Measurements from ENCODE around the gene KRTAP5-4.
"Not testable (repeated sequence)": the region's sequence is repeated elsewhere in the genome, so short reads cannot be mapped to it uniquely, and the experiment has no call there.

Gene KRTAP5-4

GRCh38 chr11:1652771-1653540 is 31.0 kb upstream of the KRTAP5-4 start:
- peak; percentile 10 for DNase-seq

GRCh38 chr11:1652442-1652770 is 30.5 kb upstream of the KRTAP5-4 start:
- DNase-seq = no peak

GRCh38 chr11:1652026-1652425 is 30.1 kb upstream of the KRTAP5-4 start:
- no peak for DNase-seq

GRCh38 chr11:1651411-1651980 is 29.6 kb upstream of the KRTAP5-4 start:
- no peak for DNase-seq

- DNase-seq = no peak
These were observed 29.0 kb upstream of the KRTAP5-4 start for GRCh38 chr11:1650918-1651262.

- peak; percentile 44 for DNase-seq
These were observed 28.3 kb upstream of the KRTAP5-4 start for GRCh38 chr11:1650034-1650917.

GRCh38 chr11:1648653-1649420 is 26.9 kb upstream of the KRTAP5-4 start:
- DNase-seq = no peak

GRCh38 chr11:1647901-1648652 is 26.1 kb upstream of the KRTAP5-4 start:
- DNase-seq = no peak

- DNase-seq = not testable (repeated sequence)
These were observed 24.6 kb upstream of the KRTAP5-4 start for GRCh38 chr11:1646540-1646939.

GRCh38 chr11:1645357-1645821 is 23.5 kb upstream of the KRTAP5-4 start:
- DNase-seq = no peak

GRCh38 chr11:1644601-1645356 is 22.8 kb upstream of the KRTAP5-4 start:
- DNase-seq = no peak

- no peak for DNase-seq
These were observed 21.3 kb upstream of the KRTAP5-4 start for GRCh38 chr11:1643146-1643690.

- DNase-seq = no peak
These were observed 20.6 kb upstream of the KRTAP5-4 start for GRCh38 chr11:1642288-1643145.

GRCh38 chr11:1641096-1641495 is 19.2 kb upstream of the KRTAP5-4 start:
- no peak for DNase-seq

GRCh38 chr11:1640076-1640946 is 18.4 kb upstream of the KRTAP5-4 start:
- DNase-seq = peak; percentile 82

GRCh38 chr11:1639666-1640065 is 17.7 kb upstream of the KRTAP5-4 start:
- DNase-seq = no peak

- DNase-seq = peak; percentile 88
These were observed 17.2 kb upstream of the KRTAP5-4 start for GRCh38 chr11:1639102-1639620.

GRCh38 chr11:1638344-1638743 is 16.4 kb upstream of the KRTAP5-4 start:
- no peak for DNase-seq

GRCh38 chr11:1637628-1638027 is 15.7 kb upstream of the KRTAP5-4 start:
- no peak for DNase-seq

Measured in NCI-H2029 (cell line).